Natural killer cell treated with Interleukin-12 subunit alpha and Interleukin-12 subunit beta and Interleukin-15 and Interleukin-18, amount 100 ng/mL, for 72 hours (primary cell): ENCODE results near the gene GPC6. TPM values are rescaled to one million over a fixed set of nuclear protein-coding genes. Genes with fewer than 3 reads are reported as not detected.
A peak's percentile ranks its signal among the peaks of the same experiment; 100 is the strongest.
"Not testable (repeated sequence)": the region's sequence is repeated elsewhere in the genome, so short reads cannot be mapped to it uniquely, and the experiment has no call there.

Experiments used
- ATAC-seq, 2 donors: fragments of 150-1000 bp; cut with Tn5 transposase in 1 of 2; sonication (Bioruptor Pico), chemical (Tn5 transposase) in 1 of 2; 2 replicates each; pipeline ENCODE4 v1.10.0; 2021
- DNase-seq: peaks from one replicate; pipeline ENCODE4 v3.0.0; 2022; ENCODE audit warnings: low spot score
- H3K27ac Mint-ChIP-seq, 2 donors: 1 replicate in 1 of 2; 2 replicates in 1 of 2; pipeline ENCODE4 v1.8.0; 2022; ENCODE audit warnings: mixed read lengths in 2 of 2, mild to moderate bottlenecking in 1 of 2, moderate library complexity in 1 of 2
- H3K27me3 Mint-ChIP-seq, 2 donors: 1 replicate in 1 of 2; 2 replicates in 1 of 2; pipeline ENCODE4 v1.8.0; 2022; ENCODE audit warnings: mixed read lengths in 2 of 2
- H3K36me3 Mint-ChIP-seq: one replicate; pipeline ENCODE4 v1.8.0; 2022; ENCODE audit warnings: mixed read lengths
- H3K4me1 Mint-ChIP-seq, 2 donors: 1 replicate in 1 of 2; 2 replicates in 1 of 2; pipeline ENCODE4 v1.8.0; 2022; ENCODE audit warnings: low read depth in 2 of 2, mixed read lengths in 2 of 2, mild to moderate bottlenecking in 1 of 2
- H3K4me3 Mint-ChIP-seq: one replicate; pipeline ENCODE4 v1.8.0; 2022; ENCODE audit warnings: mixed read lengths
- H3K9me3 Mint-ChIP-seq: 2 replicates; pipeline ENCODE4 v1.8.0; 2022; ENCODE audit warnings: mixed read lengths
- total RNA-seq, 2 donors: library from RNA; stranded (reverse); gene quantifications; one replicate each; pipeline ENCODE4 v1.2.3, GENCODE V29; 2022

Gene GPC6
- total RNA-seq, 2 donors from 2014 or later: not detected

- Mint-ChIP-seq H3K4me1 (no peaks in the 10 kb centered on the region), H3K4me3 (no peak overlapping the region), H3K27me3 (no peaks in the 10 kb centered on the region), H3K9me3 (peaks cover 3% of the 10 kb centered on the region), H3K36me3 (no peaks in the 10 kb centered on the region), H3K27ac (no peak overlapping the region)
- DNase-seq (no peak), ATAC-seq (no peak)
Measured at GRCh38 chr13:93450191-93450621, 223.6 kb downstream of the GPC6 start.

- Mint-ChIP-seq H3K36me3 (no peaks in the 10 kb centered on the region), H3K27ac (no peak overlapping the region), H3K4me1 (no peaks in the 10 kb centered on the region), H3K27me3 (no peaks in the 10 kb centered on the region), H3K4me3 (no peak overlapping the region), H3K9me3 (peaks cover 3% of the 10 kb centered on the region)
- ATAC-seq (no peak), DNase-seq (no peak)
Measured at GRCh38 chr13:93450761-93451160, 224.2 kb downstream of the GPC6 start.

GRCh38 chr13:93454676-93455235, 228.1 kb downstream of the GPC6 start:
- H3K9me3 Mint-ChIP-seq, ATAC-seq, H3K27me3 Mint-ChIP-seq, H3K4me3 Mint-ChIP-seq, DNase-seq, H3K27ac Mint-ChIP-seq, H3K4me1 Mint-ChIP-seq, H3K36me3 Mint-ChIP-seq: not testable (repeated sequence)

DNA sequence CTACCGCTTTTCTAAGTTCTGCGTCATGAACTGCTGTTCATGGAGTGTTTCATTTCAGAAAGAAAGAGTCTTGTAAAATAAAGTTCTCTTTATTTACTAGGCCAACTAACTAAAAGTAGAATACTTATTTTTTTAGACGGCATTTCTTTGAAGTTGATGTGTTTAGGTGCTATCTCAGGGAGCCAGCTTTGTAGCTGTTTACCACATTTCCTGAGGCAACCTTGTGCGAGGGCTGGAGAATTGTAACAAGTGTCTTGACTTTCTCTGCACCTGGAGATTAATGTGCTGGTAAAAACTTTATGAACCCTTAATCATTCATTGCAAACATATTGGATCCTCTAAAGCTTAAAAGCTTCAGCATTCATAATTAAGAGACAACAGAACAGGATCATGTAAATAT, 229.3 kb downstream of the GPC6 start:
- no peaks in the 10 kb centered on the region for H3K4me1 Mint-ChIP-seq
- no peaks in the 10 kb centered on the region for H3K27me3 Mint-ChIP-seq
- peaks cover 3% of the 10 kb centered on the region for H3K9me3 Mint-ChIP-seq
- DNase-seq (no peak), ATAC-seq (no peak)
- no peaks in the 10 kb centered on the region for H3K36me3 Mint-ChIP-seq
- no peak overlapping the region for H3K27ac Mint-ChIP-seq
- H3K4me3 Mint-ChIP-seq: no peak overlapping the region

- no peak overlapping the region for H3K27ac Mint-ChIP-seq
- DNase-seq: no peak
- no peaks in the 10 kb centered on the region for H3K9me3 Mint-ChIP-seq
Measured at GRCh38 chr13:93460005-93460404, 233.4 kb downstream of the GPC6 start.

GRCh38 chr13:93462151-93462550, 235.5 kb downstream of the GPC6 start:
- Mint-ChIP-seq H3K36me3 (no peaks in the 10 kb centered on the region), H3K4me1 (no peaks in the 10 kb centered on the region), H3K27ac (no peak overlapping the region), H3K9me3 (no peaks in the 10 kb centered on the region), H3K27me3 (no peaks in the 10 kb centered on the region), H3K4me3 (no peak overlapping the region)
- DNase-seq (no peak), ATAC-seq (no peak)

More at GRCh38 chr13:93460005-93460404, 233.4 kb downstream of the GPC6 start:
- Mint-ChIP-seq H3K4me3 (no peak overlapping the region), H3K4me1 (no peaks in the 10 kb centered on the region), H3K27me3 (no peaks in the 10 kb centered on the region), H3K36me3 (no peaks in the 10 kb centered on the region)
- no peak for ATAC-seq

DNA sequence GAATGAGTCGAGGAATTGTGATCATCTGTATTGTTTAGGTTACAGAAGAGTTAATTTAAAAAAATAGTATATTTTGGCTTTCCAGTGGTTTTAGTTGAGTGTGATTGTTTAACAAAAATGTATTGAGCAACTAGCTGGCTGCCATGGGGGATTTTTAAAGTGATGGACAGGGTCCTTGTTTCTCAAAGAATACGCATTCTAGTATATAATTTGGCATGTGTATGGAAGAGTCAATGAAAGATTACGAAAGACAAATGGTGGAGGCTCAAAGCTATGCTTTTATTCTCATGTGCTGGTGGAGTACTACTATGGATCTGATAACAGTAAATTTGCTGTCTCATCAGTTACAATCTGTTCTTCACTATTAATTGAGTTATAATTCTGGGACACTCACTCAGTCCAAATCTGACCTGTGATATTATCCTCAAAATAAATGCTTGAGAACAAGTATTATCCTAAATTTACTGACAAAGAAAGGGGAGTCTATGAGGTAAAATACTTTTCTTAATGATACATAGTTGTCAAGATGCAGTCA, 240.0 kb downstream of the GPC6 start:
- H3K9me3 Mint-ChIP-seq: no peaks in the 10 kb centered on the region
- H3K4me3 Mint-ChIP-seq: no peak overlapping the region
- H3K36me3 Mint-ChIP-seq: no peaks in the 10 kb centered on the region
- H3K27ac Mint-ChIP-seq: no peak overlapping the region
- ATAC-seq (no peak), DNase-seq (no peak)
- no peaks in the 10 kb centered on the region for H3K27me3 Mint-ChIP-seq
- H3K4me1 Mint-ChIP-seq: no peaks in the 10 kb centered on the region

- no peak overlapping the region for H3K27ac Mint-ChIP-seq
- no peaks in the 10 kb centered on the region for H3K27me3 Mint-ChIP-seq
- no peak overlapping the region for H3K4me3 Mint-ChIP-seq
- H3K36me3 Mint-ChIP-seq: no peaks in the 10 kb centered on the region
- peaks cover 5% of the 10 kb centered on the region for H3K9me3 Mint-ChIP-seq
- no peak for DNase-seq
- H3K4me1 Mint-ChIP-seq: no peaks in the 10 kb centered on the region
- no peak for ATAC-seq
Measured at GRCh38 chr13:93467175-93467574, 240.6 kb downstream of the GPC6 start.

DNA sequence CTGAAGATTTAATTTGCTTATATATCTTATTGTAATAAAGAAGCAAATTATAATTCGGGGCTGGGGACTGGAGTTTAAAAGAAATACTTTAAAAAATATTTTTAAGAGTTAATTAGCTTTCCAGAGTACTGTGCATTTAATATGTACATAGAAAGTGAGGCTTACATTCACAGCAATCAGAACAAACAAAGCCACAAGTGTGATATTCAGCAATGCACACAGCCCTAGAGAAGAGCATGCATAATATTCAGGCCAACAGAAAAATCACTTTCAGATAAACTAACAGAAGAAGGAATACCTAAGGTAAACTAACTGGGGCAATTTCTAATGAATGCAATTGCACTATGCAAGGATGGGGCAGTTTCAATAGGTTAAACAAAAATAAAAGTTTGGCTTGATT, 241.8 kb downstream of the GPC6 start:
- Mint-ChIP-seq H3K27ac (no peak overlapping the region), H3K4me1 (no peaks in the 10 kb centered on the region), H3K4me3 (no peak overlapping the region), H3K27me3 (no peaks in the 10 kb centered on the region), H3K36me3 (no peaks in the 10 kb centered on the region), H3K9me3 (peaks cover 5% of the 10 kb centered on the region)
- ATAC-seq: no peak
- DNase-seq: no peak

DNA sequence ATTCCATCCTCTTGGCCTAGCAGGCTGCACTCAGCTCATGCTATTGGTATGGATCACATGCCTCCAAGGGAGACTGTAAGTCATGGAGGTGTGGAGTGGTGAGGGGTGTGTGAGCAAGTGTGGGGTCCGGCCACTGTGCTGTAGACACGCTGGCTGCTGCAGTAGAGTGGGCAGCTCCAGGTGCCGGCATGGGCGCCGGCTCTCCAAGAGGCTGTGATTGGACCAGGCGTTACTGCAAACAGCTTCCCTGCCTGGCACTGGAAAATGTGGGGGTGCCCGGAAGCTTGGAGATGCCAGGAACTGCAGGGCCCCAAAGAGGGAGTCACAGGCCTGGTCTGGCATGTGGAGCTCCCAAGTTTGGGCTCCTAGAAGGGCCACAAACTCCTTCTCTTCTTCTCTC, 245.7 kb downstream of the GPC6 start:
- no peak for ATAC-seq
- Mint-ChIP-seq H3K4me1 (no peaks in the 10 kb centered on the region), H3K4me3 (no peak overlapping the region), H3K9me3 (peaks cover 5% of the 10 kb centered on the region), H3K27ac (no peak overlapping the region), H3K36me3 (no peaks in the 10 kb centered on the region), H3K27me3 (no peaks in the 10 kb centered on the region)
- DNase-seq: no peak

- no peaks in the 10 kb centered on the region for H3K4me1 Mint-ChIP-seq
- H3K27me3 Mint-ChIP-seq: no peaks in the 10 kb centered on the region
- DNase-seq: no peak
- no peak overlapping the region for H3K27ac Mint-ChIP-seq
- no peak overlapping the region for H3K4me3 Mint-ChIP-seq
- H3K36me3 Mint-ChIP-seq: no peaks in the 10 kb centered on the region
- H3K9me3 Mint-ChIP-seq: peaks cover 5% of the 10 kb centered on the region
- ATAC-seq: no peak
Measured at GRCh38 chr13:93472814-93473296, 246.2 kb downstream of the GPC6 start.

DNA sequence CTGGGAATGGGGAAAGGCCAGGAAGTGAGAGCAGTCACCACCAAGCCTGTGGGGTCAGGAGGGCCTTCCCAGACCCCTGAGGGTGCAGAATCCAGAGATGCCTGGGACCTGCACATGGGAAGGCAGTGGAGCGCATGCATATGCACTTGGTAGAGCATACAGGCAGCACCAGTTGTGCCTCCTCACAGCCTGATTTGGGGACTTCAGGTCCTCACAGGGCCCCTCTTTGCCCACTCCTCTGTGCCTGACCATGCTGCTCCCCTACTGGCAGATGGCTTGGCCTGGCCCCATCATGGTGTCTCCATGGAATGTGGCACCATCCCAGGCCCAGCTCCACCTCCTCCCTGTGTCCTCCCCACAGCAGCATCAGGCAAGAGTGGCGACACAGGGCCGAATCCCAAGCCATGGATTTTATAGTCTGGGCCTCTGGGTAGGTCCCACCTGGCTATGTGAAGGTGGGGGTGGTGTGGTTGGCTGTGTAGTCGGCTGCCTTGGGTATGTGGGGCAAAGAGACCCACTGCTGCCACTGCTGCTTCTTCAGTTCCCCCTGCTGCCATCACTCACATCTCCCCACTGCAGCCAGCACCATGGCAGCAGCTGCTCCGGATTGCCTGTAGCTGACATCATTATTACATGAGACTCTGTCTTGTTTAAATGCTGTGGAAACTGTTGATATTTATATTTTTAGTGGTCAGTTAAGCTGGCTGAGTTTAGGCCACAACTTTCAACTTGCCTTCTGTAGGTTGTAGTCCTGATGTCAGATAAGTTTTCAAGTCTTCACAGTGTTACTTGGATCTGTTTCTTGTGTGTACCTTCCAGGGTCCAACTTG, 247.0 kb downstream of the GPC6 start:
- Mint-ChIP-seq H3K36me3 (no peaks in the 10 kb centered on the region), H3K27ac (no peak overlapping the region), H3K9me3 (peaks cover 5% of the 10 kb centered on the region), H3K4me1 (no peaks in the 10 kb centered on the region), H3K4me3 (no peak overlapping the region), H3K27me3 (no peaks in the 10 kb centered on the region)
- DNase-seq (no peak), ATAC-seq (peak; percentile 36 to 45)

- H3K9me3 Mint-ChIP-seq: peaks cover 5% of the 10 kb centered on the region
- no peaks in the 10 kb centered on the region for H3K27me3 Mint-ChIP-seq
- H3K4me1 Mint-ChIP-seq: no peaks in the 10 kb centered on the region
- H3K36me3 Mint-ChIP-seq: no peaks in the 10 kb centered on the region
- no peak for DNase-seq
- no peak overlapping the region for H3K4me3 Mint-ChIP-seq
- H3K27ac Mint-ChIP-seq: no peak overlapping the region
- no peak for ATAC-seq
Measured at GRCh38 chr13:93476175-93476574, 249.6 kb downstream of the GPC6 start.

- DNase-seq: no peak
- no peak overlapping the region for H3K4me3 Mint-ChIP-seq
- H3K27ac Mint-ChIP-seq: no peak overlapping the region
- no peaks in the 10 kb centered on the region for H3K27me3 Mint-ChIP-seq
- H3K4me1 Mint-ChIP-seq: no peaks in the 10 kb centered on the region
- peaks cover 4% of the 10 kb centered on the region for H3K9me3 Mint-ChIP-seq
- ATAC-seq: no peak
- no peaks in the 10 kb centered on the region for H3K36me3 Mint-ChIP-seq
Measured at GRCh38 chr13:93477238-93477637, 250.6 kb downstream of the GPC6 start.
